ENCODE data around the gene TNIP2. TPM values are rescaled to one million over a fixed set of nuclear protein-coding genes. Genes with fewer than 3 reads are reported as not detected.

The TNIP2 gene
- total RNA-seq, 4 donors from 2014 or later, result 37.9 to 42.5 (median 40.3) TPM

- 71 to 74% methylated on average over 18 to 19 of the region's 19 CpGs for WGBS, 2 donors
- H3K4me3 ChIP-seq (ENCODE audit: low read depth, poor library complexity, severe bottlenecking), result no peak overlapping the region
- TF ChIP-seq POLR2A (IDR thresholded peaks at IDR 0.05) (no peak), CTCF (IDR thresholded peaks at IDR 0.05) (no peak)
- peak; percentile 17 to 84 for DNase-seq (ENCODE audit: low spot score in 2 of 2)
- intact Hi-C loops (cut with DNase I; ENCODE audit: low total_unique reads), result no loop called here
Measured at GRCh38 chr4:2790583-2791517, 34.7 kb upstream of the TNIP2 start.

- no peak for TF ChIP-seq CTCF (IDR thresholded peaks at IDR 0.05)
- no peak for TF ChIP-seq POLR2A (IDR thresholded peaks at IDR 0.05)
- DNase-seq (ENCODE audit: low spot score in 2 of 2), result peak in 1 of 2 donors; percentile 85
- WGBS, 2 donors, result 85% methylated on average over 23 to 24 of the region's 24 CpGs
- H3K4me3 ChIP-seq (ENCODE audit: low read depth, poor library complexity, severe bottlenecking), result no peak overlapping the region
- intact Hi-C loops (cut with DNase I; ENCODE audit: low total_unique reads), result no loop called here
Measured at GRCh38 chr4:2789793-2790582, 33.9 kb upstream of the TNIP2 start.

GRCh38 chr4:2789351-2789750 is 33.2 kb upstream of the TNIP2 start:
- no peak for TF ChIP-seq CTCF (IDR thresholded peaks at IDR 0.05)
- TF ChIP-seq POLR2A (IDR thresholded peaks at IDR 0.05), result no peak
- H3K4me3 ChIP-seq (ENCODE audit: low read depth, poor library complexity, severe bottlenecking), result no peak overlapping the region
- WGBS, 2 donors, result 94 to 95% methylated on average over 5 of the region's 5 CpGs
- DNase-seq (ENCODE audit: low spot score in 2 of 2), result peak in 1 of 2 donors; percentile 77
- intact Hi-C loops (cut with DNase I; ENCODE audit: low total_unique reads), result no loop called here

- 68 to 86% methylated on average over 4 of the region's 4 CpGs for WGBS, 2 donors
- DNase-seq (ENCODE audit: low spot score in 2 of 2), result peak in 1 of 2 donors; percentile 88
- intact Hi-C loops (cut with DNase I; ENCODE audit: low total_unique reads), result no loop called here
- H3K4me3 ChIP-seq (ENCODE audit: low read depth, poor library complexity, severe bottlenecking), result no peak overlapping the region
- no peak for TF ChIP-seq POLR2A (IDR thresholded peaks at IDR 0.05)
- no peak for TF ChIP-seq CTCF (IDR thresholded peaks at IDR 0.05)
Measured at GRCh38 chr4:2788532-2789103, 32.5 kb upstream of the TNIP2 start.

- TF ChIP-seq CTCF (IDR thresholded peaks at IDR 0.05), result no peak
- TF ChIP-seq POLR2A (IDR thresholded peaks at IDR 0.05), result no peak
- intact Hi-C loops (cut with DNase I; ENCODE audit: low total_unique reads), result no loop called here
- no peak overlapping the region for H3K4me3 ChIP-seq (ENCODE audit: low read depth, poor library complexity, severe bottlenecking)
- 82 to 87% methylated on average over 6 to 7 of the region's 7 CpGs for WGBS, 2 donors
- DNase-seq (ENCODE audit: low spot score in 2 of 2), result peak in 1 of 2 donors; percentile 71
Measured at GRCh38 chr4:2788101-2788500, 32.0 kb upstream of the TNIP2 start.

Measured in lower leg skin (tissue), 4 donors.